Endothelial cell (in vitro differentiated cells): ENCODE measurements around the gene CEP131. TPM values are rescaled to one million over a fixed set of nuclear protein-coding genes. Genes with fewer than 3 reads are reported as not detected.

ENCODE experiments used
- DNase-seq: peaks from one replicate; pipeline ENCODE4 v3.0.0; 2021; ENCODE audit warnings: low spot score
- H3K27ac Mint-ChIP-seq: one replicate; pipeline ENCODE4 v1.8.0; 2021; ENCODE audit warnings: mixed read lengths, inconsistent platforms; ENCODE audit not compliant: unreplicated experiment
- H3K27me3 Mint-ChIP-seq: one replicate; pipeline ENCODE4 v1.8.0; 2021; ENCODE audit warnings: mild to moderate bottlenecking, moderate library complexity, mixed read lengths, inconsistent platforms; ENCODE audit not compliant: unreplicated experiment
- H3K36me3 Mint-ChIP-seq: one replicate; pipeline ENCODE4 v1.8.0; 2021; ENCODE audit warnings: mild to moderate bottlenecking, low read depth, mixed read lengths, inconsistent platforms; ENCODE audit not compliant: unreplicated experiment
- H3K4me1 Mint-ChIP-seq: one replicate; pipeline ENCODE4 v1.8.0; 2021; ENCODE audit warnings: mild to moderate bottlenecking, mixed read lengths, inconsistent platforms; ENCODE audit not compliant: unreplicated experiment
- H3K4me3 Mint-ChIP-seq: one replicate; pipeline ENCODE4 v1.8.0; 2021; ENCODE audit warnings: mild to moderate bottlenecking, mixed read lengths, inconsistent platforms; ENCODE audit not compliant: unreplicated experiment
- H3K9me3 Mint-ChIP-seq: one replicate; pipeline ENCODE4 v1.8.0; 2021; ENCODE audit warnings: mixed read lengths, inconsistent platforms; ENCODE audit not compliant: unreplicated experiment
- CTCF ChIP-seq: fragments of 200-600 bp; sonication (generic); IDR thresholded peaks from one replicate; pipeline ENCODE4 v1.5.0; 2021; ENCODE audit warnings: antibody characterized with exemption; ENCODE audit not compliant: unreplicated experiment
- total RNA-seq: library from RNA; stranded (reverse); fragmentation: NEBNext Ultra II Directional; extraction: Animal tissue kit (Norgen Biotek cat#: 25700); gene quantifications from one replicate; pipeline ENCODE4 v1.2.1, GENCODE V29; 2021; ENCODE audit not compliant: unreplicated experiment

CEP131 gene
- total RNA-seq, 1 donor from 2014 or later: 21.1 TPM

- no peaks in the 10 kb centered on the region for H3K36me3 Mint-ChIP-seq
- no peaks in the 10 kb centered on the region for H3K9me3 Mint-ChIP-seq
- peaks cover 15% of the 10 kb centered on the region for H3K27me3 Mint-ChIP-seq
- peaks cover 6% of the 10 kb centered on the region for H3K4me1 Mint-ChIP-seq
- no peak overlapping the region for H3K27ac Mint-ChIP-seq
- TF ChIP-seq CTCF: no peak
- DNase-seq: no peak
- peak overlapping the region; percentile 65 for H3K4me3 Mint-ChIP-seq
Observed at GRCh38 chr17:81240761-81241160, 18.0 kb upstream of the CEP131 start.

- no peak overlapping the region for H3K27ac Mint-ChIP-seq
- H3K4me1 Mint-ChIP-seq: peaks cover 7% of the 10 kb centered on the region
- H3K9me3 Mint-ChIP-seq: no peaks in the 10 kb centered on the region
- peaks cover 2% of the 10 kb centered on the region for H3K36me3 Mint-ChIP-seq
- no peak for TF ChIP-seq CTCF
- H3K27me3 Mint-ChIP-seq: peaks cover 13% of the 10 kb centered on the region
- DNase-seq: no peak
- peak overlapping the region; percentile 96 for H3K4me3 Mint-ChIP-seq
Observed at GRCh38 chr17:81239714-81240555, 17.2 kb upstream of the CEP131 start.

GRCh38 chr17:81238815-81239713, 16.3 kb upstream of the CEP131 start, which contains the start of the genes NDUFAF8 and TEPSIN:
TSS of gene NDUFAF8 (plus strand) at chr17:81239318. CDS start at chr17:81239364, 46 bp downstream.
TSS of gene TEPSIN (minus strand) at chr17:81239055. CDS start at chr17:81239033, 22 bp downstream.
- Mint-ChIP-seq H3K36me3 (peaks cover 6% of the 10 kb centered on the region), H3K4me3 (peak within 1 kb of the TSS; percentile 96), H3K9me3 (no peaks in the 10 kb centered on the region), H3K4me1 (peaks cover 9% of the 10 kb centered on the region), H3K27ac (peak within 1 kb of the TSS; percentile 86), H3K27me3 (peaks cover 10% of the 10 kb centered on the region)
- peak; percentile 93 for DNase-seq
- no peak for TF ChIP-seq CTCF

- peak overlapping the region; percentile 87 for H3K4me3 Mint-ChIP-seq
- peaks cover 6% of the 10 kb centered on the region for H3K36me3 Mint-ChIP-seq
- peaks cover 9% of the 10 kb centered on the region for H3K4me1 Mint-ChIP-seq
- no peak overlapping the region for H3K27ac Mint-ChIP-seq
- peaks cover 10% of the 10 kb centered on the region for H3K27me3 Mint-ChIP-seq
- DNase-seq: no peak
- no peaks in the 10 kb centered on the region for H3K9me3 Mint-ChIP-seq
- TF ChIP-seq CTCF: no peak
Observed at GRCh38 chr17:81238490-81238814, 15.7 kb upstream of the CEP131 start.
